PC-3 (cell line): ENCODE measurements around the gene DSTN. TPM values are rescaled to one million over a fixed set of nuclear protein-coding genes. Genes with fewer than 3 reads are reported as not detected.
A peak's percentile ranks its signal among the peaks of the same experiment; 100 is the strongest.

ENCODE experiments used
- ATAC-seq: fragments of 200-7000 bp; cut with Tn5 transposase; 2 replicates; pipeline ENCODE4 v1.9.1; 2020; ENCODE audit warnings: mild to moderate bottlenecking, moderate library complexity
- BruUV-seq: library from RNA; stranded (reverse); fragments of 400-500 nt; replicated peaks from 2 replicates; lab custom pipeline; 2021; lab: Mats Ljungman, UMichigan
- CTCF ChIA-PET: fragments of 300-600 bp; sonication (Branson Sonifier 250); formaldehyde crosslinking; loops from one replicate; lab custom pipeline; 2022; ENCODE audit warnings: antibody characterized with exemption; lab: Charles Lee
- POLR2A ChIA-PET: fragments of 300-600 bp; sonication (Branson Sonifier 250); formaldehyde crosslinking; loops from one replicate; lab custom pipeline; 2022; ENCODE audit warnings: antibody characterized with exemption; ENCODE audit not compliant: unreplicated experiment; lab: Charles Lee
- DNase-seq: peaks from one replicate; pipeline ENCODE4 v3.0.0-alpha.2; 2015
- H2AFZ ChIP-seq: fragments of 300-600 bp; sonication (generic); 2 replicates; pipeline ENCODE4 v1.6.0; 2016; ENCODE audit warnings: antibody characterized with exemption, low read length
- H3F3A ChIP-seq: fragments of 300-600 bp; sonication (generic); one replicate; pipeline ENCODE4 v1.6.0; 2017; ENCODE audit warnings: antibody characterized with exemption, low read length, control low read depth, mild to moderate bottlenecking; ENCODE audit not compliant: unreplicated experiment
- H3K27ac ChIP-seq: fragments of 300-600 bp; sonication (generic); 2 replicates; pipeline ENCODE4 v1.5.1; 2016; ENCODE audit warnings: mild to moderate bottlenecking, low read length
- H3K27me3 ChIP-seq: fragments of 300-600 bp; sonication (generic); 2 replicates; pipeline ENCODE4 v1.6.1; 2016; ENCODE audit warnings: low read length, mixed read lengths
- H3K36me3 ChIP-seq: fragments of 300-600 bp; sonication (generic); 2 replicates; pipeline ENCODE4 v1.6.1; 2016; ENCODE audit warnings: low read depth, mixed run types, low read length, mixed read lengths
- H3K4me1 ChIP-seq: fragments of 300-600 bp; sonication (generic); 2 replicates; pipeline ENCODE4 v1.5.1; 2016; ENCODE audit warnings: low read length; ENCODE audit not compliant: insufficient read depth
- H3K4me2 ChIP-seq: fragments of 300-600 bp; sonication (generic); 2 replicates; pipeline ENCODE4 v1.6.0; 2016; ENCODE audit warnings: low read length
- H3K4me3 ChIP-seq: fragments of 300-600 bp; sonication (generic); 2 replicates; pipeline ENCODE4 v1.5.1; 2016; ENCODE audit warnings: mild to moderate bottlenecking, low read length, mixed read lengths
- H3K79me2 ChIP-seq: fragments of 300-600 bp; sonication (generic); 2 replicates; pipeline ENCODE4 v1.6.1; 2017; ENCODE audit warnings: low read length, mixed read lengths
- H3K9ac ChIP-seq: fragments of 300-600 bp; sonication (generic); 2 replicates; pipeline ENCODE4 v1.6.0; 2016; ENCODE audit warnings: mild to moderate bottlenecking, low read length
- H3K9me2 ChIP-seq: fragments of 300-600 bp; sonication (generic); replicated peaks from 2 replicates; pipeline ENCODE4 v1.6.1; 2016; ENCODE audit warnings: mixed run types, low read length, mixed read lengths
- H3K9me3 ChIP-seq: fragments of 300-600 bp; sonication (generic); 2 replicates; pipeline ENCODE4 v1.6.1; 2016; ENCODE audit warnings: low read length, mixed read lengths
- H4K20me1 ChIP-seq: fragments of 300-600 bp; sonication (generic); 2 replicates; pipeline ENCODE4 v1.6.1; 2016; ENCODE audit warnings: low read length, mixed read lengths
- EZH2 ChIP-seq: fragments of 300-600 bp; sonication (generic); IDR thresholded peaks from one replicate; pipeline ENCODE4 v1.6.1; 2017; ENCODE audit warnings: antibody characterized with exemption, mild to moderate bottlenecking, low read length; ENCODE audit not compliant: unreplicated experiment
- EZH2phosphoT487 ChIP-seq: fragments of 300-600 bp; sonication (generic); IDR thresholded peaks from 2 replicates; pipeline ENCODE4 v1.6.1; 2018; ENCODE audit warnings: mild to moderate bottlenecking, antibody characterized with exemption, low read length, borderline replicate concordance
- intact Hi-C: fragments of 100-400 bp; cut with micrococcal nuclease; formaldehyde crosslinking; loops from 2 replicates; pipeline ENCODE4 v1.9.0; 2023
- total RNA-seq: library from RNA; depleted of rRNA; stranded (reverse); fragments of >200 nt; gene quantifications from 2 replicates; pipeline ENCODE4 v1.2.3, GENCODE V29; 2014
- TF ChIP-seq, protein P1 (sequence below): fragments of 300-600 bp; sonication (generic); conservative IDR thresholded peaks from 2 replicates; pipeline ENCODE4 v1.5.1; 2017; ENCODE audit warnings: antibody characterized with exemption, low read depth, mild to moderate bottlenecking, low read length

Gene DSTN
- total RNA-seq, 1 experiment from 2014 or later: 182 TPM

DNA sequence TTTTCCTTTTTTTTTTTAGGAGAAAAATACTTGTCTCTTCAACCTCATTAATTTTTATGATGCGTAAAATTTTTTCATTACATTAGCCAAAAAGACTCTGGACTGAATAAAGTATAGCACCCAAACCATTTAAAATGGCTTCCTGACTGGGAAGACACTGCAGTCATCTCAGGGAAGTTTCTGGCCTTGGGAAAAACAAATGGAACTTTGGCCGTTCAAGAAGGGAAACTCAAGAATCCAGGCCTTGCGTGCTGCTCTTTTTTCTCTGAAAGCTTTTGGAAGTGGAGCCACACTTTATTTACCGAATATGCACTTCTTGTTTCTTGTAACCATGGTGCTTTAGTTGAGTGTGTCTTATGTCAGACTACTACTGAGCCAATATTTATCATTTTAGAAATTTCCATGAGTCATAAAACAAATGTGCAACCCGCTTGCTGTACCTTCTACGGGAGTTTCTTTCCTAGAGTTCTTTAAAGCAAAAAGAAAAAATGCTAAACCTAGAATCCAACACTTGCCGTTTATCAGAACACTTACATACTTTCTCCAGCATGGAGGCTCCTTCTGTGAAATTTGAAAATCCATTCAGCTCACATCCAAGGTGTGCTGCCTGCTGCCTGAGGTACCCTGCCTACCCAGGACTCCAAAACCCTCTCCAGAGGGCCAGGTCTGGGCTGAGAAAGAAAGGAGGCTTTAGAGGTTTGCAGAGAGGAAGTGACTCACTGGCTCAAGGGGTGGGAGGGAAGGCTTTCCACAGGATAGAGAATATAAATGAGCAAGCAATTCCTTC lies 11.5 kb upstream of the DSTN start:
- intact Hi-C loops: loop anchor here (1.0 to 5.0 kb wide), 3 partner anchors 11 to 694 kb away; partner anchors contain the start of gene SNX5
- no peaks in the 10 kb centered on the region for H3K36me3 ChIP-seq
- H3K4me3 ChIP-seq: peak overlapping the region; percentile 64
- POLR2A ChIA-PET: interaction anchor here (0.5 to 2.4 kb wide), 4 partner anchors 11 to 432 kb away, joined by 7 to 26 read pairs (median 9); partner anchors contain the start of gene DSTN
- no peaks in the 10 kb centered on the region for H4K20me1 ChIP-seq
- CTCF ChIA-PET: no interaction called here
- peak overlapping the region; percentile 88 for H3K4me2 ChIP-seq
- peak overlapping the region; percentile 95 for H3K9ac ChIP-seq
- H2AFZ ChIP-seq: no peak overlapping the region
- H3F3A ChIP-seq: peaks cover 14% of the 10 kb centered on the region
- no peaks in the 10 kb centered on the region for H3K9me3 ChIP-seq
- no peaks in the 10 kb centered on the region for H3K27me3 ChIP-seq
- H3K79me2 ChIP-seq: no peaks in the 10 kb centered on the region
- peak; percentile 76 for ATAC-seq
- DNase-seq: peak; percentile 95
- peaks cover 50% of the 10 kb centered on the region for H3K4me1 ChIP-seq
- peak overlapping the region; percentile 98 for H3K27ac ChIP-seq
- TF ChIP-seq EZH2phosphoT487: no peak
- no peak for TF ChIP-seq EZH2
- TF ChIP-seq, protein P1, sequence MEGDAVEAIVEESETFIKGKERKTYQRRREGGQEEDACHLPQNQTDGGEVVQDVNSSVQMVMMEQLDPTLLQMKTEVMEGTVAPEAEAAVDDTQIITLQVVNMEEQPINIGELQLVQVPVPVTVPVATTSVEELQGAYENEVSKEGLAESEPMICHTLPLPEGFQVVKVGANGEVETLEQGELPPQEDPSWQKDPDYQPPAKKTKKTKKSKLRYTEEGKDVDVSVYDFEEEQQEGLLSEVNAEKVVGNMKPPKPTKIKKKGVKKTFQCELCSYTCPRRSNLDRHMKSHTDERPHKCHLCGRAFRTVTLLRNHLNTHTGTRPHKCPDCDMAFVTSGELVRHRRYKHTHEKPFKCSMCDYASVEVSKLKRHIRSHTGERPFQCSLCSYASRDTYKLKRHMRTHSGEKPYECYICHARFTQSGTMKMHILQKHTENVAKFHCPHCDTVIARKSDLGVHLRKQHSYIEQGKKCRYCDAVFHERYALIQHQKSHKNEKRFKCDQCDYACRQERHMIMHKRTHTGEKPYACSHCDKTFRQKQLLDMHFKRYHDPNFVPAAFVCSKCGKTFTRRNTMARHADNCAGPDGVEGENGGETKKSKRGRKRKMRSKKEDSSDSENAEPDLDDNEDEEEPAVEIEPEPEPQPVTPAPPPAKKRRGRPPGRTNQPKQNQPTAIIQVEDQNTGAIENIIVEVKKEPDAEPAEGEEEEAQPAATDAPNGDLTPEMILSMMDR: no peak
- TSS peak; percentile 86 for BruUV-seq
- H3K9me2 ChIP-seq: no peaks in the 10 kb centered on the region

DNA sequence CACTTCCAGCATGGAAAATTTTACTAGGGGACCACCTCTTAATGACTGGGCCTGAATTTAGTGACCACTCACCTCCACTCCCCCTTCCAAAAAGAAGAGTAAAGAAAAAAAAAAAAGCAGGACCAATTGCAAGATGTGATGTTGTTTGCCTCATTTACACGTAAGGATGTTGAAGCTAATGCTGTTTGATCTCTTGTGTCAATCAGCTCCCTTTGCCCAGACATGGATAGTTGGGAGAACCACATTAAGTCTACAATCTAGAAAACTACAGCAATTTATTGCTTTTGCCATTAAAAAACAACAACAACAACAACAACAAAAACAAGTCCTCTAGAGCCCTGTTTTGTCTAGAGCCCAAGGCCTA lies 11.0 kb upstream of the DSTN start:
- Histone ChIP-seq H3K4me3 (peak overlapping the region; percentile 64), H3K4me1 (peaks cover 50% of the 10 kb centered on the region)
- POLR2A ChIA-PET: interaction anchor here (0.6 to 1.0 kb wide), 4 partner anchors 11 to 121 kb away, joined by 4 to 11 read pairs (median 6); partner anchors contain the start of gene DSTN

More for the DNA sequence above, 11.0 kb upstream of the DSTN start:
- H3K79me2 ChIP-seq: no peaks in the 10 kb centered on the region
- BruUV-seq: no TSS peak
- DNase-seq (no peak), ATAC-seq (no peak)
- H2AFZ ChIP-seq: no peak overlapping the region
- H3K4me2 ChIP-seq: peak overlapping the region; percentile 88
- H3K9me2 ChIP-seq: no peaks in the 10 kb centered on the region
- peaks cover 14% of the 10 kb centered on the region for H3F3A ChIP-seq
- peak overlapping the region; percentile 95 for H3K9ac ChIP-seq
- TF ChIP-seq EZH2phosphoT487 (no peak), EZH2 (no peak)
- TF ChIP-seq, protein P1: no peak
- peak overlapping the region; percentile 98 for H3K27ac ChIP-seq
- H3K27me3 ChIP-seq: no peaks in the 10 kb centered on the region
- no peaks in the 10 kb centered on the region for H3K36me3 ChIP-seq
- H4K20me1 ChIP-seq: no peaks in the 10 kb centered on the region
- H3K9me3 ChIP-seq: no peaks in the 10 kb centered on the region
- intact Hi-C loops: loop anchor here (1.0 to 5.0 kb wide), 3 partner anchors 10 to 693 kb away; partner anchors contain the start of gene SNX5
- CTCF ChIA-PET: no interaction called here
